BLaER1 treated with 17β-estradiol and CSF1 and Interleukin-3, amounts not matched to agents 10 nM and 100 nM (cell line): ENCODE results near the gene AP2A2.
A peak's percentile ranks its signal among the peaks of the same experiment; 100 is the strongest.

Experiments
- H3K27ac ChIP-seq, 11 experiments: shearing (Covaris generic); formaldehyde crosslinking; 2 replicates each; pipeline ENCODE4 v1.8.1; 2022
- H3K27me3 ChIP-seq, 11 experiments: shearing (Covaris generic); formaldehyde crosslinking; 2 replicates each; pipeline ENCODE4 v1.8.1; 2022
- H3K36me3 ChIP-seq, 11 experiments: shearing (Covaris generic); formaldehyde crosslinking; 2 replicates each; pipeline ENCODE4 v1.8.1; 2022
- H3K4me1 ChIP-seq, 10 experiments: shearing (Covaris generic); formaldehyde crosslinking; 2 replicates each; pipeline ENCODE4 v1.8.1; 2022
- H3K4me2 ChIP-seq, 11 experiments: shearing (Covaris generic); formaldehyde crosslinking; 2 replicates each; pipeline ENCODE4 v1.8.1; 2022
- H3K4me3 ChIP-seq, 10 experiments: shearing (Covaris generic); formaldehyde crosslinking; 2 replicates each; pipeline ENCODE4 v1.8.1; 2022
- H3K9ac ChIP-seq, 11 experiments: shearing (Covaris generic); formaldehyde crosslinking; 2 replicates each; pipeline ENCODE4 v1.8.1; 2022
- H3K9me3 ChIP-seq, 11 experiments: shearing (Covaris generic); formaldehyde crosslinking; replicated peaks in 1 of 11; 2 replicates each; pipeline ENCODE4 v1.8.1; 2022
- H4K20me1 ChIP-seq, 11 experiments: shearing (Covaris generic); formaldehyde crosslinking; 2 replicates each; pipeline ENCODE4 v1.8.1; 2022
- Cebpa-rat ChIP-seq, 11 experiments: shearing (Covaris generic); IDR thresholded peaks; 2 replicates each; pipeline ENCODE4 v1.8.1; 2022

The AP2A2 gene

GRCh38 chr11:925496-926301 is at the start of gene AP2A2:
Gene AP2A2, plus strand, starts transcription at chr11:925870. Its CDS starts 152 bp downstream, at chr11:926022.
- Histone ChIP-seq H3K4me2 (peak within 1 kb of the TSS; percentile 83 to 99 (median 96)), H3K9me3 (no peaks in the 10 kb centered on the region), H3K36me3 (peaks cover 20 to 34% (median 27%) of the 10 kb centered on the region in 11 experiments), H3K4me3 (peak within 1 kb of the TSS; percentile 68 to 85 (median 76)), H3K27me3 (no peaks in the 10 kb centered on the region), H3K4me1 (peaks cover 31 to 49% (median 40%) of the 10 kb centered on the region in 10 experiments), H3K9ac (peak within 1 kb of the TSS; percentile 78 to 90 (median 86)), H4K20me1 (peaks cover 20 to 45% (median 42%) of the 10 kb centered on the region in 11 experiments; a peak in 20 of 22 replicates), H3K27ac (peak within 1 kb of the TSS; percentile 77 to 87 (median 81))
- TF ChIP-seq Cebpa-rat (IDR thresholded peaks at IDR 0.05) = no peak

- Histone ChIP-seq H3K4me3 (no peak overlapping the region), H3K4me2 (no peak overlapping the region), H3K27me3 (no peaks in the 10 kb centered on the region), H3K36me3 (peaks cover 33 to 83% (median 62%) of the 10 kb centered on the region in 11 experiments), H3K9me3 (no peaks in the 10 kb centered on the region), H3K4me1 (no peaks in the 10 kb centered on the region), H4K20me1 (peaks cover 0 to 79% (median 7%) of the 10 kb centered on the region in 11 experiments; a peak in 11 of 22 replicates), H3K27ac (no peak overlapping the region), H3K9ac (no peak overlapping the region)
- TF ChIP-seq Cebpa-rat (IDR thresholded peaks at IDR 0.05) = no peak
Observed at GRCh38 chr11:876545-876944, 49.1 kb upstream of the AP2A2 start.

- Histone ChIP-seq H3K27me3 (no peaks in the 10 kb centered on the region), H3K27ac (no peak overlapping the region), H4K20me1 (peaks cover 0 to 72% (median 7%) of the 10 kb centered on the region in 11 experiments; a peak in 11 of 22 replicates), H3K9me3 (no peaks in the 10 kb centered on the region), H3K4me1 (peaks cover 0 to 3% (median under 1%) of the 10 kb centered on the region in 10 experiments; a peak in 5 of 20 replicates), H3K9ac (no peak overlapping the region), H3K4me3 (no peak overlapping the region), H3K4me2 (no peak overlapping the region), H3K36me3 (peaks cover 39 to 91% (median 72%) of the 10 kb centered on the region in 11 experiments)
- no peak for TF ChIP-seq Cebpa-rat (IDR thresholded peaks at IDR 0.05)
Observed at GRCh38 chr11:877565-877964, 48.1 kb upstream of the AP2A2 start.

GRCh38 chr11:880447-880846 is 45.2 kb upstream of the AP2A2 start:
- H3K4me1 ChIP-seq = peaks cover 0 to 9% (median 6%) of the 10 kb centered on the region in 10 experiments; a peak in 8 of 20 replicates
- peaks cover 0 to 76% (median 26%) of the 10 kb centered on the region in 11 experiments; a peak in 15 of 22 replicates for H4K20me1 ChIP-seq
- H3K4me3 ChIP-seq = no peak overlapping the region
- no peak overlapping the region for H3K27ac ChIP-seq
- H3K9me3 ChIP-seq = no peaks in the 10 kb centered on the region
- no peak for TF ChIP-seq Cebpa-rat (IDR thresholded peaks at IDR 0.05)
- no peak overlapping the region for H3K9ac ChIP-seq
- H3K27me3 ChIP-seq = no peaks in the 10 kb centered on the region
- H3K4me2 ChIP-seq = no peak overlapping the region
- H3K36me3 ChIP-seq = peaks cover 59 to 100% (median 90%) of the 10 kb centered on the region in 11 experiments

GRCh38 chr11:882596-882995 is 43.1 kb upstream of the AP2A2 start:
- Histone ChIP-seq H3K9ac (no peak overlapping the region), H3K4me2 (peak overlapping the region in 3 of 11 experiments; percentile 5 to 12 (median 7); a peak in 3 of 22 replicates), H3K4me3 (no peak overlapping the region), H3K4me1 (peaks cover 0 to 9% (median 6%) of the 10 kb centered on the region in 10 experiments; a peak in 8 of 20 replicates), H3K9me3 (no peaks in the 10 kb centered on the region), H3K27me3 (no peaks in the 10 kb centered on the region), H4K20me1 (peaks cover 0 to 70% (median 34%) of the 10 kb centered on the region in 11 experiments; a peak in 14 of 22 replicates), H3K36me3 (peaks cover 73 to 96% (median 88%) of the 10 kb centered on the region in 11 experiments), H3K27ac (no peak overlapping the region)
- no peak for TF ChIP-seq Cebpa-rat (IDR thresholded peaks at IDR 0.05)

GRCh38 chr11:883527-883926 is 42.1 kb upstream of the AP2A2 start:
- Histone ChIP-seq H3K27me3 (no peaks in the 10 kb centered on the region), H3K4me3 (no peak overlapping the region), H3K4me1 (peaks cover 0 to 9% (median 6%) of the 10 kb centered on the region in 10 experiments; a peak in 8 of 20 replicates), H3K27ac (no peak overlapping the region), H3K9ac (no peak overlapping the region), H3K36me3 (peaks cover 71 to 97% (median 88%) of the 10 kb centered on the region in 11 experiments), H4K20me1 (peaks cover 0 to 76% (median 34%) of the 10 kb centered on the region in 11 experiments; a peak in 14 of 22 replicates), H3K4me2 (no peak overlapping the region), H3K9me3 (no peaks in the 10 kb centered on the region)
- TF ChIP-seq Cebpa-rat (IDR thresholded peaks at IDR 0.05) = no peak

GRCh38 chr11:884578-885070 is 41.0 kb upstream of the AP2A2 start:
- H3K27ac ChIP-seq = no peak overlapping the region
- H3K4me1 ChIP-seq = peaks cover 0 to 9% (median 6%) of the 10 kb centered on the region in 10 experiments; a peak in 8 of 20 replicates
- H3K9me3 ChIP-seq = no peaks in the 10 kb centered on the region
- H4K20me1 ChIP-seq = peaks cover 0 to 80% (median 38%) of the 10 kb centered on the region in 11 experiments; a peak in 16 of 22 replicates
- H3K27me3 ChIP-seq = no peaks in the 10 kb centered on the region
- H3K4me2 ChIP-seq = no peak overlapping the region
- no peak overlapping the region; a peak in 1 of 22 replicates for H3K9ac ChIP-seq
- no peak for TF ChIP-seq Cebpa-rat (IDR thresholded peaks at IDR 0.05)
- H3K36me3 ChIP-seq = peaks cover 65 to 96% (median 83%) of the 10 kb centered on the region in 11 experiments
- no peak overlapping the region for H3K4me3 ChIP-seq

GRCh38 chr11:886568-886967 is 39.1 kb upstream of the AP2A2 start:
- H3K4me3 ChIP-seq = no peak overlapping the region
- no peak overlapping the region for H3K27ac ChIP-seq
- H3K4me1 ChIP-seq = peaks cover 0 to 24% (median 19%) of the 10 kb centered on the region in 10 experiments; a peak in 18 of 20 replicates
- no peaks in the 10 kb centered on the region for H3K9me3 ChIP-seq
- H3K36me3 ChIP-seq = peaks cover 51 to 91% (median 67%) of the 10 kb centered on the region in 11 experiments
- H3K27me3 ChIP-seq = no peaks in the 10 kb centered on the region
- no peak overlapping the region for H3K4me2 ChIP-seq
- H3K9ac ChIP-seq = no peak overlapping the region
- TF ChIP-seq Cebpa-rat (IDR thresholded peaks at IDR 0.05) = no peak
- H4K20me1 ChIP-seq = peaks cover 0 to 87% (median 55%) of the 10 kb centered on the region in 11 experiments; a peak in 16 of 22 replicates

- H3K4me3 ChIP-seq = no peak overlapping the region
- H3K4me2 ChIP-seq = no peak overlapping the region
- TF ChIP-seq Cebpa-rat (IDR thresholded peaks at IDR 0.05) = no peak
Observed at GRCh38 chr11:887589-887988, 38.1 kb upstream of the AP2A2 start.

More at GRCh38 chr11:887589-887988, 38.1 kb upstream of the AP2A2 start:
- Histone ChIP-seq H3K4me1 (peaks cover 0 to 34% (median 27%) of the 10 kb centered on the region in 10 experiments; a peak in 18 of 20 replicates), H3K9me3 (no peaks in the 10 kb centered on the region), H3K27ac (no peak overlapping the region), H3K9ac (no peak overlapping the region), H3K36me3 (peaks cover 45 to 84% (median 57%) of the 10 kb centered on the region in 11 experiments), H4K20me1 (peaks cover 0 to 94% (median 62%) of the 10 kb centered on the region in 11 experiments; a peak in 16 of 22 replicates), H3K27me3 (no peaks in the 10 kb centered on the region)
